COR-L47 (cell line): ENCODE results near the gene POU2AF1.

ENCODE experiments used
- DNase-seq: peaks from one replicate; lab custom pipeline; 2025; lab: John Stamatoyannopoulos, UW

POU2AF1 gene

GRCh38 chr11:111378861-111379601 lies at the start of gene POU2AF1:
Gene POU2AF1, minus strand, starts transcription at chr11:111379275. Its CDS starts 98 bp downstream, at chr11:111379177.
- DNase-seq: no peak

DNA sequence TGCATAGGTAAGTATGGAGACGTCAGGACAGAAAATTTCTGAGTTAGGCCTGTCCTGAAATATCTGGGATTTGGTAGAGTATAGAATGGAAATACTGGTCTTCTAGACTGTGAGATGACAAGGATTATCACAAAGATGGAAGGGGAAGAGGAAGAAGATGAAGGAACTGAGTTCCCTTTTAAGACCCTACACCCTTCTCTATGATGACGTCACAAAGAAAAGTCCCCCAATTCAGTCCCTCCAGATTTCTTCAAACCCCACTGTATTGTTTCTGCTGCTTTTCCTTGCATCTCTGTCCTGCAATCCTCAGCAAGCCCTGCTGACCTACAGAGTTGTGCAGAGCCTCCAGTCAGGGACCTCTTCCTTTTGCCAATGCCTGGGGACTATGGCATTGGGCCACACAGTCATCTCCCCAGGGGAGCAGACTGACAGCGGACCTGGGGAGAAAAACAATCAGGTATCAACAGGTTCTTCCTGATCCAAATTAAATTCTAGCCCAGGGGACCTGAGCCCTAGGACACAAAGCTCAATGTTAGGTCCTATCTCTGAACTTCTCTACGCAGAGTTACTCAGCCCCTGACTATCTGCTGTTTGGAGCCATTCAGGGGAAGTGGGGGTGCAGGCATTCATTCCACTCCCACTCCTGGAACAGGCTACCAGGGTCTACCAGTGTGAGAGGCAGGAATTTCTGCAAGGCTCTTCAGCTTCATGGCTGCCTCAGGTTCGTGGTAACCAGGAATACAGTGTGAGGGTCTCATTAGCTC lies 49.2 kb upstream of the POU2AF1 start:
- DNase-seq: no peak

DNA sequence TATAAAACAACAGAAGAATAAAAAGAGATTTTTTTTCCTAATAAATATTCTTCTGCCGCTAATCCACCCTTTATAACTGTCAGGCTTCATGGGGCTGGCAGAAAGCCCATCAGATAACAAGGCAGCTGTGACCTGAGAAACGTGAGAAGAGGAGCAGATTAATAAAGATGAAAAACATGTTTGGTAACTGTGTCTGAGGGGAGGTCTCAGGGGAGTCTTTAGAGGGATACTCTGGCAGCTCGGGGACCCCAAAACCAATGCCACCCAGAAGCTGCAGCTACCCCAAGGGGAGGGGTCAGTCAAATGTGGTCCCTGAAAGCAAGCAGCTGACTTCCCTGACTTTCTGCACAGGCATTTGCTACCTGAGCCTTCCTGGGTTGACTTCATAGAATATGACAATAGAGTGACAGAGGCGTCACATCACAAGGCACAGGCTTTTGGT lies 48.4 kb upstream of the POU2AF1 start:
- peak; percentile 70 for DNase-seq

GRCh38 chr11:111426617-111427016 lies 47.5 kb upstream of the POU2AF1 start:
- peak; percentile 64 for DNase-seq

DNA sequence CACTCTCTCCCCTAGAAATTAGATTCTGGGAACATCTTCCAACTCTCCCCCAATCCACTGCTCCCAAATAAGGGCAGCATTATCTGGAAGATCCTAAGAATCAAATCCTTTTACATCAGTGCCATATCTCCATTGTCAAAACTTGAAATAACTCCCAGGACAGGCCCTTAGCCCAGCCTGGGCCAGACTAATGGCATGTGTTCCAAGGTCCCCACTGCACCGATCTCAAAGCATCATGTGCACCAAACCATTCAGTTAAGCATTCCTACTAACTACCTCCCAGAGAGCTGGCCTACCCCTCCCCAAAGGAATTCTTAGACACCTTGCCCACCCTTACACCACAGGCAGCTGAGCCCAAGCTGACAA lies 44.2 kb upstream of the POU2AF1 start:
- DNase-seq: no peak

GRCh38 chr11:111422494-111423249 lies 43.6 kb upstream of the POU2AF1 start:
- DNase-seq: peak; percentile 83

- DNase-seq: no peak
Measured at GRCh38 chr11:111421251-111421650, 42.2 kb upstream of the POU2AF1 start.

- DNase-seq: no peak
Measured at GRCh38 chr11:111419641-111420327, 40.7 kb upstream of the POU2AF1 start.

- no peak for DNase-seq
Measured at GRCh38 chr11:111419181-111419580, 40.1 kb upstream of the POU2AF1 start.

GRCh38 chr11:111418436-111418787 lies 39.3 kb upstream of the POU2AF1 start:
- DNase-seq: no peak

DNA sequence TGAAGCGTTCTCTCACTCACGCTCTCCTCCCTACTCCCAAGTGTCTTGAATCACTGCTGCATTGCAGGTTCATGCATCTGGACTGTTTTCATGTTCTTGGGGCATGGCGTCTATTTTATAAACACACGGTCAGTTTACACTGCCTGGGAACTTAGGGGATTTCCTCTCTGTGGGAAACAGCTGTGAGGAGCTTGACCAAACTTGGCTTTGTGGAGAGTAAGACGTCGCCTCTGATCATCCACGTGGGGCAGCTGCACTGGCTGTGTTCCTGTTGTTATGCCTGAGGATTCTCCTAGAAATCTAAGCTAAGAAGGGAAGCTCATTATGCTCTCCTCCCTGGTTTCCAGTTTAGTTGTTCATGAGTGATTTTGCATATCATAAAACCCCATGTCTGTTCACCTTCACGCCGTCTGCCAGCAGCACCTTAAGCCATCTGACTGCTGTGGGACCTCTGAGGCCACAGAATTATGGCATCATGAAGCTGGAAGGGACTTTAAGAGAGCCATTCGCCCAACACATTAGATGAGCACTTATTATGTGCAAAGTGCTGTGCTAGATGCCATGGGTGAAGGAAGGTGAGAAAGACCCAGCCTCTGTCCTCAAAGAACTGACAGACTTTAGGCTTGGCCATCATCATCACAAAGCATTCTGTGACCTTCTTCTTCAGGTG lies 38.8 kb upstream of the POU2AF1 start:
- no peak for DNase-seq

GRCh38 chr11:111417011-111417765 lies 38.1 kb upstream of the POU2AF1 start:
- no peak for DNase-seq

- no peak for DNase-seq
Measured at GRCh38 chr11:111416231-111416960, 37.3 kb upstream of the POU2AF1 start.

GRCh38 chr11:111414936-111415335 lies 35.9 kb upstream of the POU2AF1 start:
- no peak for DNase-seq

DNA sequence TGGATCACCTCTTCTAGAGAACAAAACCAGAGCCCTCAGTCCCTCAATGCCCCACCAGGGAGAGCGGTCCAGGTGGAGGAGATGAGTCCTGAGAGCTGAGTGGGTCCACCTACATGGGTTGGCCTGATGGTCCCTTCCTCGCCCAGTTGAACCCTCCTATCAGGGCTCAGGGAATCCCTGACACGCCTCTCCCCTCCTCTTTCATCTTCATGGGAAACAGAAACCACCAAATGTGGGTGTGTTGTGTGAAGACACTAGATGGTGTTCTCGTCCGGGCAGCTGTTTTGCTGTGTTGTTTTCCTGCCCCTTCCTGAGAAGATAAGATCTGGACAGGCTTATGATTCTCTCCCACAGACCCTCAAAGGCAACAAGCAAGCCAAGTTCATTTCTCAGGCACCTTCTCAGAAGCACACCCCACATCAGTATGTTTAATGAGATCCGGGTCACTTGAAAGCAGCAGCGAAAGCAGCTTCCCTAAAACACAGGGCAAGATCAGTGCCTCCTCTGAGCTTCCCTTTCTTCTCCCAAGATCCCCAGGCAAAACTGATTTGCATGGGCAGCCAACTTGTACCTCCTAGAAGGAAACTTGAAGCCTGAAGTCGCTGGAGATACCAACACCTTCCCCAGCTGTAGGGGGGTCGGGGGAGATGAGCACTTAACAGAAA lies 35.3 kb upstream of the POU2AF1 start:
- no peak for DNase-seq

DNA sequence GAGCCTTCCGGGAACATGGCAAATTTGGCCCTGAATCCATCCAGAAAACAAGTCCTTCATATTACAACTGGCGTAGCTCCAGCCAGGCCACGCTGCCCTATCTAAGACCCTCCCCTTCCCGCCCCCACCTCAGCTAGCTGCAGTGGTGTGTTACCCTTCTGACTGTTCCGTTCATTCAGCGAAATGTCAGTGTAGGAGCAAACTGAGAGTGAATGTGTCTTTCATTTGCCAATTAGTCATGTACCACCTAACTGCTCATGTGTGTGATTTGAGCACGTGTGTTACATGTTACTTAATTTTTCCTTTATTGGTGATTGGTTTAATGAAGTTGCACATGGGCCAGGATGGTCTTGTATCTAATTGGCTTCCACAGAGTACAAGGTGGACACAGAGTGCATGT lies 34.8 kb upstream of the POU2AF1 start:
- no peak for DNase-seq

- DNase-seq: no peak
Measured at GRCh38 chr11:111412293-111412692, 33.2 kb upstream of the POU2AF1 start.

DNA sequence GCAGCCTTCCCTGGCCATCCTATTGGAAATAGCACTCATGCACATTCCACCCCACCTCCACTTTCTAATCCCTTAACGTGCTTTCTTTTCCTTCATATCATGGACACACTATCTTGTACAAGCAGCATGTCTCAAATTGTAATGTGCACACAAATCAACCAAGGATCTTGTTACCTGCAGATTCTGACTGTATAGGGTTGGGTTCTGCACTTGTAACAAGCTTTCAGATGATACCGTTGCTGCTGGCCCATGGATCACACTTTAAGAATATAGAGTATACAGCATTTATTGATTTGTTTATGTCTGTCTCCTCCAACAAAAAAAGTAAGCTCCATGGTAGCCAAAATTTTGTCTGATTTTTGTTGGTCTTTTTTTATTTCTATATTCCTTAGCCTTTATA lies 32.4 kb upstream of the POU2AF1 start:
- DNase-seq: no peak

DNA sequence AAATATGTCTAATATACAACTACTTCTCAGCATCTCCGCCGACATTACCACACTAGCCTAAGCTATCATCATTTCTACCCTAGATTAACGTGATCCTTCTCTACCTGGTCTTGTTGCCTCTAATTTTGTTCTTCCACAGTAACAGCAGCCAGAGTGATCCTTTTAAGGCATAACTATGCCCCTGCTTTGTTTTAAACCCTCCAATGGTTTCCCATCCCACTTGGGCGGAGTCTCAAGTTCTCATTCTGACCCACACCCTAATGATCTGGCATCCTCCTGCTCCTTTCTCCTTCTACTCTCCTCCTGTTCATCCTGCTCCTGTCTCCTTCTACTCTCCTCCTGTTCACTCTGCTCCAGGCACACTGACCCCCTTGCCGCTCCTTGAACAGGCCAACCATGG lies 31.9 kb upstream of the POU2AF1 start:
- DNase-seq: no peak

DNA sequence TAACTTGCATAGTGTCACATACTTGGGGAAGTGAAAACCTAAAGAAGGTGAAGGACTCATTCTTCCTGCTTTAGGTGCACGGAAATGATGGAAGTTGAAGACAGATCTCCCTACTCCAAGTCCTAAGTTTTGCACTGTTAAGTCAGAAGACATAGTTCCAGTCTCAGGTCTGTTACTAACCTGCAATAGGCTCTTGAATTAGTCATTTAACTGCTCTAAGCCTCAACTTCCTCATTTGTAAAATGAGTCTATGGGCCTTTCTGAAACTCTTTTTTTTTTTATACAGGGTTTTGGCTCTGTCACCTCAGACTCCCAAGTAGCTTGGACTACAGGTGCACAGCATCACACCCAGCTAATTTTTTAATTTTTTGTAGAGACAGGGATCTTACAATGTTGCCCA lies 30.8 kb upstream of the POU2AF1 start:
- DNase-seq: no peak
